Measurements from ENCODE around the gene ANAPC2. TPM values are rescaled to one million over a fixed set of nuclear protein-coding genes. Genes with fewer than 3 reads are reported as not detected.

ANAPC2 gene
- total RNA-seq, 1 donor: 32.9 TPM

GRCh38 chr9:137160054-137160425, 28.3 kb downstream of the ANAPC2 start:
- Histone ChIP-seq H3K4me1 (ENCODE audit: insufficient read depth, low read length) (no peaks in the 10 kb centered on the region), H3K36me3 (ENCODE audit: insufficient read depth, low read length) (no peaks in the 10 kb centered on the region), H3K9me3 (ENCODE audit: low read depth, low read length) (no peaks in the 10 kb centered on the region), H3K79me2 (ENCODE audit: insufficient read depth, low read length) (no peaks in the 10 kb centered on the region), H3K4me3 (ENCODE audit: insufficient read depth, low read length) (no peak overlapping the region), H4K20me1 (ENCODE audit: insufficient read depth, low read length) (peaks cover 5% of the 10 kb centered on the region), H3K4me2 (ENCODE audit: insufficient read depth, low read length) (no peak overlapping the region), H3K27ac (ENCODE audit: low read depth, low read length) (no peak overlapping the region), H2AFZ (ENCODE audit: low read length) (no peak overlapping the region), H3K27me3 (ENCODE audit: insufficient read depth, low read length) (peaks cover 57% of the 10 kb centered on the region)
- DNase-seq (ENCODE audit: insufficient read length, low spot score, missing footprints): no peak
- TF ChIP-seq CTCF (IDR thresholded peaks at IDR 0.05; ENCODE audit: extremely low read depth, low read depth, low read length): no peak

- Histone ChIP-seq H3K27ac (ENCODE audit: low read depth, low read length) (no peak overlapping the region), H3K27me3 (ENCODE audit: insufficient read depth, low read length) (peaks cover 50% of the 10 kb centered on the region), H2AFZ (ENCODE audit: low read length) (no peak overlapping the region), H3K36me3 (ENCODE audit: insufficient read depth, low read length) (no peaks in the 10 kb centered on the region), H3K9me3 (ENCODE audit: low read depth, low read length) (no peaks in the 10 kb centered on the region), H3K4me3 (ENCODE audit: insufficient read depth, low read length) (no peak overlapping the region), H4K20me1 (ENCODE audit: insufficient read depth, low read length) (peaks cover 5% of the 10 kb centered on the region), H3K79me2 (ENCODE audit: insufficient read depth, low read length) (no peaks in the 10 kb centered on the region), H3K4me2 (ENCODE audit: insufficient read depth, low read length) (no peak overlapping the region), H3K4me1 (ENCODE audit: insufficient read depth, low read length) (no peaks in the 10 kb centered on the region)
- TF ChIP-seq CTCF (IDR thresholded peaks at IDR 0.05; ENCODE audit: extremely low read depth, low read depth, low read length): no peak
- no peak for DNase-seq (ENCODE audit: insufficient read length, low spot score, missing footprints)
Observed at GRCh38 chr9:137159105-137160053, 29.0 kb downstream of the ANAPC2 start.

- Histone ChIP-seq H3K36me3 (ENCODE audit: insufficient read depth, low read length) (no peaks in the 10 kb centered on the region), H3K4me1 (ENCODE audit: insufficient read depth, low read length) (no peaks in the 10 kb centered on the region), H3K4me2 (ENCODE audit: insufficient read depth, low read length) (no peak overlapping the region), H3K9me3 (ENCODE audit: low read depth, low read length) (no peaks in the 10 kb centered on the region), H3K27ac (ENCODE audit: low read depth, low read length) (no peak overlapping the region), H4K20me1 (ENCODE audit: insufficient read depth, low read length) (peaks cover 5% of the 10 kb centered on the region), H2AFZ (ENCODE audit: low read length) (no peak overlapping the region), H3K4me3 (ENCODE audit: insufficient read depth, low read length) (no peak overlapping the region), H3K79me2 (ENCODE audit: insufficient read depth, low read length) (no peaks in the 10 kb centered on the region), H3K27me3 (ENCODE audit: insufficient read depth, low read length) (peaks cover 43% of the 10 kb centered on the region)
- TF ChIP-seq CTCF (IDR thresholded peaks at IDR 0.05; ENCODE audit: extremely low read depth, low read depth, low read length): no peak
- no peak for DNase-seq (ENCODE audit: insufficient read length, low spot score, missing footprints)
Observed at GRCh38 chr9:137158625-137159024, 29.7 kb downstream of the ANAPC2 start.

- Histone ChIP-seq H3K4me3 (ENCODE audit: insufficient read depth, low read length) (no peak overlapping the region), H3K27me3 (ENCODE audit: insufficient read depth, low read length) (peaks cover 40% of the 10 kb centered on the region), H3K4me2 (ENCODE audit: insufficient read depth, low read length) (no peak overlapping the region), H3K79me2 (ENCODE audit: insufficient read depth, low read length) (no peaks in the 10 kb centered on the region), H3K9me3 (ENCODE audit: low read depth, low read length) (no peaks in the 10 kb centered on the region), H3K4me1 (ENCODE audit: insufficient read depth, low read length) (no peaks in the 10 kb centered on the region), H2AFZ (ENCODE audit: low read length) (no peak overlapping the region), H3K36me3 (ENCODE audit: insufficient read depth, low read length) (no peaks in the 10 kb centered on the region), H3K27ac (ENCODE audit: low read depth, low read length) (no peak overlapping the region), H4K20me1 (ENCODE audit: insufficient read depth, low read length) (peaks cover 5% of the 10 kb centered on the region)
- DNase-seq (ENCODE audit: insufficient read length, low spot score, missing footprints): no peak
- TF ChIP-seq CTCF (IDR thresholded peaks at IDR 0.05; ENCODE audit: extremely low read depth, low read depth, low read length): no peak
Observed at GRCh38 chr9:137157618-137158415, 30.5 kb downstream of the ANAPC2 start.

All from osteoblast (primary cell).